ENCODE measurements around the gene PEPD.

- TF ChIP-seq CTCF (IDR thresholded peaks at IDR 0.05; ENCODE audit: insufficient read depth, low read length) (no peak), REST (IDR thresholded peaks at IDR 0.05; ENCODE audit: insufficient replicate concordance, low read depth) (no peak)
Observed at GRCh38 chr19:33519416-33519815, 2.2 kb downstream of the PEPD start.

Measured in HL-60 (cell line).